GM18519 (cell line): ENCODE results near the gene TP53INP2.
"Not testable (repeated sequence)": the region's sequence is repeated elsewhere in the genome, so short reads cannot be mapped to it uniquely, and the experiment has no call there.

Experiments
- ATAC-seq: cut with Tn5 transposase; IDR thresholded peaks from one replicate; pipeline ENCODE4 v1.9.1; 2021; ENCODE audit warnings: mild to moderate bottlenecking, moderate library complexity; ENCODE audit not compliant: unreplicated experiment, low FRiP score

TP53INP2 gene

GRCh38 chr20:34705397-34706301 lies 1.5 kb downstream of the TP53INP2 start:
- no peak for ATAC-seq

GRCh38 chr20:34706302-34706875 lies 2.2 kb downstream of the TP53INP2 start:
- ATAC-seq, result no peak

DNA sequence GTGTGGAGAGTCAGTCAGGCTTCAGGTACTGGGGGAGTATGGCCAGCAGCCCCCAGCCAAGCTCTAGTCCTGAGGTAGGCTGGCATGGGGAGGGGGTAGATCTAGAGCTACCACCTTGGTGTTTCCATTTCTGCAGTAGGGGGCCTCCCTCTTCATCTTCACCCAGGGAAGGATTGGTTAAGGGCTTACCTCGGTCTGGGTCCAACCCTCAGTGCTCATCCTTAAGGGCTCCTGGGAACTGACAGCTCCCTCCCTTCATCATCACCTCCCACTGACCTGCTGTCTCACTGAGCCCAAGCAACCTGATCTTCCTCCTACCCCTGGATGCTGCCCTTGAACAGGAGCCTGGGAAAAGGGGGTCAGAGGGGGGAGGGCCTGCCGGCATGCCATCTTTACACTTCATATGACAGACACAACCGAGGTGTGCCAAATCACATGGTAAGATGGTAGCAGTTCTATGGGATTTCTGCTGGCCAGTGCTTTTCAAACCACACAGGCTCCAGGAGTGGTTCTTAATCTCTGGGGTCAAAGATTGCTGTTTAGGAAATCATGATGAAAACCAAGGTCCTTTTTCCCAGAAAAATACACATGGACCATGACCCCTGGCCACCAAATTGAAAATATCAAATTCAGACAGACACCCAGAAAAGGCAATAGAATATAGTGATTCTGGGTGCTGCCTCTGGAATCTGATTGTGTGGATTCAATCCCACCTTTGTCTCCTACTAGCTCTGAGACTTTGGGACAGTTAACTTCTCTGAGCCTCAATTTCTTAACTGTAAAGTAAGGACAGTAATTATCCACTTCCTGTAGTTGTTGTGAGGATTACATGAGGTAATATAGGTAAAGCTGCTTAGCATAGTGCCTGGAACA lies 3.0 kb downstream of the TP53INP2 start:
- ATAC-seq, result no peak

DNA sequence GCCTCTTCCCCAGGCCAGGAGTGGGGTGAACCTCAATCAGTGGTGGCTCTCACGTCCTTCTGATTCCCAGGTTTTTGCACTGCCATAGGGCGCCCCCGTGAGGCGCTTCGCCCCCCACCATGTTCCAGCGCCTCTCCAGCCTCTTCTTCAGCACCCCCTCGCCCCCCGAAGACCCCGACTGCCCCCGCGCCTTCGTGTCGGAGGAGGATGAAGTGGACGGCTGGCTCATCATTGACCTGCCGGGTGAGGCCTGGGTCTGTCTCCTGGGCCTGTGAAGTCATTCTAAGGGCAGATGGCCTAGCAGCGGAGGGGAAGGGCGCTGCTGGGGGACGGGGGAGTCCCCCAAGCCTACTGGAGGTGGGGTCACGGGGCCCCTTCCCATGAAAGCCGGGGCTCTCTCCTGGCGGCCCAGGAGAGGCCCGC lies 4.5 kb downstream of the TP53INP2 start:
- no peak for ATAC-seq

DNA sequence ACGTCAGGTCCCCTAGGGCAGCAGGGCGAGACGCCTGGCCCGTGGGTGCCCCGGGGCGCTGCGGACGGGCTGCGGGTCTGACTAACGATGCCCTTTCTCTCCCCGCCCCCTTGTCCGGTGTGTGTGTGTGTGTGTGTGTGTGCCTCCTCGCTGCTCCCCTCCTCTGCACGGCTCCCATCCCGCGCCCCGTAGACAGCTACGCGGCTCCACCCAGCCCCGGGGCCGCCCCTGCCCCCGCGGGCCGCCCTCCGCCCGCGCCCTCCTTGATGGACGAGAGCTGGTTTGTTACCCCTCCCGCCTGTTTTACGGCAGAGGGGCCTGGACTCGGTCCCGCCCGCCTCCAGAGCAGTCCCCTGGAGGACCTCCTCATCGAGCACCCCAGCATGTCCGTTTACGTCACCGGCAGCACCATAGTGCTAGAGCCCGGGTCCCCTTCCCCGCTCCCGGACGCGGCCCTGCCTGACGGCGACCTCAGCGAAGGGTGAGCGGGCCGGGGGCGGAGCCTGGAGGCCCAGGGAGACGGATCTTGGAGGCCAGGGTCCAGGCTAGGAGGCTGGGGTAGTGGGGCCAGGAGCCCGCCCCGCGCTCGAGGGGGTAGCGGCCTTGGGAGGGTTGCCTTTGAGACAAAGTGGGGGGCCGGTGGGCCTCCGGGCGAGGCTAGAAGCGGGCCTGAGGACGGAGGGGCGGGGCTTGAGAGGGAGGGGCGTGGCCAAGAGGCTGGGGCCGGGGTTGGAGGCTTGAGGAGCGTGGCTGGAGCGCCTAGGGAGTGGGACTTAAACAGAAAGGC lies 5.1 kb downstream of the TP53INP2 start:
- ATAC-seq, result peak; percentile 33

DNA sequence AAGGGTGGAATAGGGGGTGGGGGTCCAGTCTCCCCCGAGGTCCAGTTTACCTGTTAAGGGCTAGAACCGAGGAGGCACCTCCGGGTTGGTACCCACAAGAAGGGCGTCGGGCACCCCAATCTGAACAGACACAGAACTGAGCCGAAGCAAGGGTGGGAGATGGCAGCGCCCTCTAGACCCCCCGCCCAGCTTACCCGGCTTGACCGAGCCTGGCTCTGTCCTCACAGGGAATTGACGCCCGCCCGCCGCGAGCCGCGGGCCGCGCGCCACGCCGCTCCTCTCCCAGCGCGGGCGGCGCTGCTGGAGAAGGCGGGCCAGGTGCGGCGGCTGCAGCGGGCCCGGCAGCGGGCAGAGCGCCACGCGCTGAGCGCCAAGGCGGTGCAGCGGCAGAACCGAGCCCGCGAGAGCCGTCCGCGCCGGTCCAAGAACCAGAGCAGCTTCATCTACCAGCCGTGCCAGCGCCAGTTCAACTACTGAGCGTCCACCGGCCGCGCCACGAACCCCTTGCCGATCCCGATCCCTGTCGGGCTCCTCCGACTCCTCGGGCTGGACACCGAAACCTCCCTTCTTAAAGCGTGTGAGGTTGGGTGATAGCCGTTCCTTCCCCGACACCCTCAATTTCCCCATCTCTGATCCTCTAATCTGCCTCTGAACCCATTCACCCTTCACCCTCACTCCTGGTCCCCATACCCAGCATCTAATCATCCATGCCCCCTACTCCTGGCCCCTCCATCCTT lies 5.9 kb downstream of the TP53INP2 start:
- peak; percentile 18 for ATAC-seq

DNA sequence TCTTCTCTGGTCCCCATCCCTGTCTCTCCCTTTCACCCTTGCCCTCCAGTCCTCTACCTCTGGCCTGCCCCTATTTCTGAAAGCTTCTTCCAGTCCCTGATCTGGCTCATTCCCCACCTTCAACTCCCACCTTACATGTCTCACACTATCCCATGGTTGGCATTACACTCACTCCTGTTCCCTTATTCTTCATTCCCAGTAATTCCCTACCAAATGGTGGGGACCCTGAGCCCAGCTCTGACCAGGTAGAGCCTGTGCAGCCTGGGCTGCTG lies 6.4 kb downstream of the TP53INP2 start:
- no peak for ATAC-seq

DNA sequence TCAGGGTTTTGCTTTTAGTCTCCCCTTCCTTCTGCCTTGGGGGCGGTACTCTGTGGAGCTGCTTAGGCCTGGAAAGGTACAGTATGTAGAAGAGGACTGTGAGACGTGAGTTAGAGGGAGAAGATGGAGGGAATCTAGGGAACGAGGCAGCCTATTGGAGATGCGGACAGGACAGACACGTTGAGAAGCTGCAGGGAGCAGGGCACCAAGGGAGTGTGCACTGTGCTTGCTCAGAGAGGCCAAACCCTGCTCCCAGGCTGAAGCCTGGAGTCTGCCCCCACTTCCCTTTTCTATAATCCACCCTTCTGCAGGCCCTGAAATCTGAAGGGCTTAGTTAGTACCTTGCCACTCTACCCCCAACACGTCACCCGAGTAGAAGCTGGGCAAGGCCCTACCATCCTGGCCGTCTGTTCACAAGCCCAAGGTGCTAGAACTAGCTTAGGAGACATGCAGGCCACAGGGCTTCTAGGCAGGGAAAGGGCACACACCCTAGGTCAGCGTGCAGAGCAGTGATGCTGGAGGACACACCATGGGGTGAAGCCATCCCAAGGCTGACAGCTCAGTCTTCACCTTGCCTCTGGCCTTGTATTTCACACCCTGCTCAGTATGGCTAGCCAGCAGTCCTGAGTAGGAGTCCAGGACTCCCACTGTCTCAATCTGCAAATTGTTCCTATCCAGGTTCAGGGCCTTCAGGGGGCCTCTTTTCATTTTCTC lies 6.9 kb downstream of the TP53INP2 start:
- no peak for ATAC-seq

DNA sequence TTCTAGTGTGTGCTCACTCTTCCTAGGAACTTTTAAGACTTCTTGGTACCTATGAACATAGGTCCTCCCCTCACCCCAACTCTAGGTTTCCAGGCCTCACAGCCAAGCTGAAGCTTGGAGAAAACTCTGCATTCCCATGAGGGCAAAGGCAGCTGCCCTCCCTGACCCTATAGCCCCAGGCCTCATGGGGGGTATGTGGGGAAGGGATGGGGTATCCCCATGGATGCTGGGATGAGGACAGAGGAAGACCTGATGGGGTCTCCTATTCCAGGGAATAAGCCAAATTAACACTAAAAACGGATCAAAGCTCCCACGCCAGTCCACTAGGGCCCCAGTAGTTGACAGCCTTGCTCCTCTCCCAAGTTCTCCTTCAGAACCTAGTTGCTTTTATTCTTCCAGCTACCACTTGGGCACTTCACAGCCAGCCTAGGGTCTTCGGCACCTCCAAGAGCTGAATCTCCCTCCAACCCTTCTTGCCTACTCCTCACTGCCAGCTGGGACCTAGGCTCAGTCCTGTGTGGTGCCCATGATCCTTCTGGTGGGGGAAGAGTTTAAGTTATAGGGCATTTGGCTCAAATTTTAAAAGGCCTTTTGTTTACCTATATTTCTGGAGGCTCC lies 7.8 kb downstream of the TP53INP2 start:
- ATAC-seq, result no peak

GRCh38 chr20:34712525-34713192 lies 8.5 kb downstream of the TP53INP2 start:
- no peak for ATAC-seq

- ATAC-seq, result no peak
Measured at GRCh38 chr20:34713194-34713943, 9.2 kb downstream of the TP53INP2 start.

GRCh38 chr20:34713944-34714515 lies 9.9 kb downstream of the TP53INP2 start:
- ATAC-seq, result not testable (repeated sequence)

DNA sequence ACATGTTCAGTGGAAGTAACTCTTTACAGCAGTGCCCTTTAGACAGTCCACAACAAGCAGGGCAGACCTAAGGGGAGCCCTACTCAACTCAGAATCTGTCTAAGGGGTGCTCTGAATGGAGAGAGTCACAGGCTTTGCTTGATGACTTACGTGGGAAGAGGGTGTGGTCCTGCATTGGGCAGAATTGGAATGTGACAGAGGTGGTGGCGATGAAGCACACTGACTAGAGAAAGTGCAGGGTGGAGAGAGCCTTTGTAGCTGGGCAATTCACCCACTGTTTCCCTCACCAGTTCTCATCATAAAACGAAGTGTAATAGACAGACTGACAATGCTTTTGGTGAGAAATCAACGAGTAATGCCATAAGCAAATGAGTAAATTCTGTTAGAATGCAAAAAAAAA lies 11.2 kb downstream of the TP53INP2 start:
- ATAC-seq, result no peak

- no peak for ATAC-seq
Measured at GRCh38 chr20:34716921-34717229, 12.7 kb downstream of the TP53INP2 start.

DNA sequence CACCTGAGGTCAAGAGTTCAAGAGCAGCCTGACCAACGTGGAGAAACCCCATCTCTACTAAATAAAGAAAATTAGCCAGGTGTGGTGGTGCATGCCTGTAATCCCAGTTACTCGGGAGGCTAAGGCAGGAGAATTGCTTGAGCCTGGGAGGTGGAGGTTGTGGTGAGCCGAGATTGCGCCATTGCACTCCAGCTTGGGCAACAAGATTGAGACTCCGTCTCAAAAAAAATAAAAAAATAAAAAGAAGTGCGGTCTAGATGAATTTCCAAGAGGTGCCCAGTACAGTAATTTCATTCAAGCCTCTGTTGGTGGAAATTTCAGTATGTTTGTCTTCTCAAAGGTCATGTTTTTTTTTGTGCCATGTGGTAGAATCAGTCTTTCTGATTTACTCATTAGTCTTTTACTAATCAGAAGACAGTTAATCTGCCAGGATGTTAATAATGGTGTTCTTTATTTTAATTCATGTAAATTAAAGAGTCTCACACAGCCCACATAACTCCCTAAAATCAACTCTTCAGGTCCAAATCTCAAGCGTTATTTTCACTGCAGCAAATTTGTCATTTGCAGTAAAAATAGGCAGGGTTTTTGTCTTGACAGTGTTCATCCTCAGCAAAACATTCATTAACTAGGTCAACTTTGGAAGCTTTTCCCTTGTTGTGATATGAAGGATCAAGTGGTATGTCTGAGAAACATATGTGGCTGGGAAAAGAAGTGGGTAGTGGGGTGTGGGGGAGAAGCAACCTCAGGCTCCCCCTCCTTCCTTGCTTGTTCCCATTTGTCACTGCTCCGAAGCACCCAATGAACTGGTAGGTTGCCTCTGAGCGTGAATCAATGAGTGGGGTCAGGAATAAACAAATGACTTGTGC lies 13.3 kb downstream of the TP53INP2 start:
- no peak for ATAC-seq

DNA sequence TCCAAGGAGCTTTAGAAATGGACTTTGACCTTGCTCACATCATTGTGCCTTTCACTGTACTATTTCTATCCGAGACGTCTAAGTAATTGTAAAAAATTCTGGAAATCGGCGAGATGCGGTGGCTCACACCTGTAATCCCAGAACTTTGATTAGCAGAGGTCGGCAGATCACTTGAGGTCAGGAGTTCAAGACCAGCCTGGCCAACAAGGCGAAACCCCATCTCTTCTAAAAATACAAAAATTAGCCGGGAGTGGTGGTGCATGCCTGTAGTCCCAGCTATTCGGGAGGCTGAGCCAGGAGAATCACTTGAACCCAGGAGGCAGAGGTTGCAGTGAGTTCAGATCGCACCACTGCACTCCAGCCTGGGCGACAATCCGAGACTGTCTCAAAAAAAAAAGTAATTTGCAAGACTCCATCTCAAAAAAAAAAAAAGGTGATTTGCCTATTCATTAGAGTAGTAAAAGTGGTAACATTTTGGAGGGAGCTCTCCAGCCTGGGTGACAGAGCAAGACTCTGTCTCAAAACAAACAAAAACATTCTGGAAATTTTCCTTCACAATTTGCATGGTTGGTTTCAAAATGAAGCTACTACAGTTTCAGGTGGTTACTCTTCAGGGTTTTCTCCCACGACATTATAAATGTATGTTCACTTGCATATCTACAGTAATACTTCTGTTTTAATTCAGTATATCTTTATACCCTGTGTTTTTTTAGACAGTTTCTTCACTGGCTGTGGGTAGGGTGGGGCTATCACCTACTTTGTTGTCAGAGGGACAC lies 15.3 kb downstream of the TP53INP2 start:
- ATAC-seq, result peak; percentile 68
